HG03135 (cell line): ENCODE measurements around the gene MARK3.

ENCODE experiments used
- ATAC-seq: cut with Tn5 transposase; IDR thresholded peaks from one replicate; pipeline ENCODE4 v1.9.1; 2021; ENCODE audit warnings: mild to moderate bottlenecking, moderate library complexity; ENCODE audit not compliant: unreplicated experiment

MARK3 gene

GRCh38 chr14:103545915-103546651 is 160.9 kb downstream of the MARK3 start:
- ATAC-seq, result no peak

GRCh38 chr14:103546652-103547454 is 161.6 kb downstream of the MARK3 start:
- ATAC-seq, result no peak

- no peak for ATAC-seq
Measured at GRCh38 chr14:103547455-103547940, 162.3 kb downstream of the MARK3 start.

- no peak for ATAC-seq
Measured at GRCh38 chr14:103547941-103548462, 162.8 kb downstream of the MARK3 start.

GRCh38 chr14:103548463-103549351 is 163.5 kb downstream of the MARK3 start:
- ATAC-seq, result no peak

GRCh38 chr14:103549361-103550311 is 164.4 kb downstream of the MARK3 start:
- ATAC-seq, result no peak

GRCh38 chr14:103550451-103551337 is 165.5 kb downstream of the MARK3 start:
- ATAC-seq, result no peak

GRCh38 chr14:103551338-103551762 is 166.1 kb downstream of the MARK3 start:
- ATAC-seq, result no peak

- ATAC-seq, result no peak
Measured at GRCh38 chr14:103552011-103552845, 167.0 kb downstream of the MARK3 start.

GRCh38 chr14:103552846-103553210 is 167.6 kb downstream of the MARK3 start:
- ATAC-seq, result no peak
